22Rv1 (cell line): ENCODE results near the gene COL9A3.

ENCODE experiments used
- CTCF ChIP-seq: fragments of 450-650 bp; IDR thresholded peaks from 2 replicates; pipeline ENCODE4 v1.5.1; 2017; ENCODE audit warnings: mild to moderate bottlenecking
- ZFX ChIP-seq: fragments of 450-650 bp; IDR thresholded peaks from 2 replicates; pipeline ENCODE4 v1.6.1; 2017; ENCODE audit warnings: antibody characterized with exemption, borderline replicate concordance

DNA sequence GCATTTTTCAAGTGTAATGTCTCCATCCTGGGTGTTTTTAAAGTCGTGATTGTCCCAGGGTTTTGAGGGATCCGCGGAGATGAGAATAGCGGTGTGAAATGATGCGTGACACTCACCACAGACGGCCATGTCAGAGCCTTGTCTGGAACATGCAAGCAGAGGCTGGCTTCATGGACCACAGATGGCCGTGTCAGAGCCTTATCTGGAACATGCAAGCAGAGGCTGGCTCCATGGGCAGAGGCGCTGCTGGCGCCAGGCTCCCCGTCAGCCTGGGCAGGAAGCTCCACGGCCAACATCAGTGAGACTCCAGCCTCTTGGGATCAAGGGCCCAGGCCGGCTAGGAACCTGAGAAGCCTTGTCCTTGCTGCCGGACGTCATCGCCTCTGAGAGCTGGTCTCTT lies 28.2 kb upstream of the COL9A3 start:
- TF ChIP-seq CTCF: no peak
- no peak for TF ChIP-seq ZFX
